ENCODE results near the gene NOL6. TPM values are rescaled to one million over a fixed set of nuclear protein-coding genes. Genes with fewer than 3 reads are reported as not detected.

NOL6 gene
- total and polyA plus RNA-seq, 10 of the 15 experiments (the other 5 are each of a cell fraction or from before 2014, with no cell fraction given), result 8.3 to 53.2 (median 33.1) TPM

GRCh38 chr9:33414889-33415500 lies 58.7 kb downstream of the NOL6 start:
- Histone ChIP-seq H3K27me3 (replicated peaks in 1 of 2; ENCODE audit: control insufficient read depth in 2 of 2, insufficient read depth in 2 of 2, low read length in 1 of 2) (no peaks in the 10 kb centered on the region; a peak in 1 of 4 replicates), H3K9me3 (replicated peaks; ENCODE audit: control insufficient read depth, insufficient read depth, low read length) (no peaks in the 10 kb centered on the region), H3K36me3 (ENCODE audit: control insufficient read depth in 2 of 2, insufficient read depth in 2 of 2, low read length in 1 of 2) (no peaks in the 10 kb centered on the region), H3K9ac (ENCODE audit: control insufficient read depth, insufficient read depth, low read length) (no peak overlapping the region), H3K4me1 (ENCODE audit: control insufficient read depth, insufficient read depth, low read length) (no peaks in the 10 kb centered on the region), H3K4me2 (ENCODE audit: control insufficient read depth, insufficient read depth) (no peak overlapping the region), H3K27ac (ENCODE audit: control insufficient read depth, insufficient read depth) (no peak overlapping the region), H4K20me1 (ENCODE audit: control insufficient read depth, insufficient read depth) (no peaks in the 10 kb centered on the region), H3K4me3 (no peak overlapping the region), H3K79me2 (ENCODE audit: control insufficient read depth, insufficient read depth, low read length) (no peaks in the 10 kb centered on the region), H2AFZ (ENCODE audit: control insufficient read depth, low read depth, low read length) (no peak overlapping the region)
- peak; percentile 8; the same call in 2 of the 3 replicates for ATAC-seq
- in situ Hi-C loops (cut with MboI) (no loop called here), intact Hi-C loops (cut with micrococcal nuclease; ENCODE audit: unreplicated experiment) (no loop called here)
- CTCF ChIA-PET, result interaction anchor here (0.8 to 10.1 kb wide), 18 partner anchors 10 to 189 kb away, joined by 3 to 113 read pairs (median 4); partner anchors contain the start of genes AQP3 and NOL6
- RAD21 ChIA-PET (ENCODE audit: unreplicated experiment), result interaction anchor here (0.6 to 3.2 kb wide), 8 partner anchors 11 to 59 kb away, joined by 3 to 12 read pairs (median 6); partner anchors contain the start of genes AQP3 and NOL6
- SMC1A ChIA-PET (ENCODE audit: uncharacterized antibody, unreplicated experiment), result interaction anchor here (0.8 to 2.8 kb wide), 7 partner anchors 38 to 356 kb away, joined by 3 to 18 read pairs (median 4); partner anchors contain the start of gene NOL6
- WGBS (ENCODE audit: insufficient coverage, insufficient replicate concordance, low lambda C conversion rate, missing lambda C conversion rate), result 36% methylated on average over 12 of the region's 13 CpGs
- POLR2A ChIA-PET, result no interaction called here
- no TSS peak for BruUV-seq (replicated peaks)
- no peak for FAIRE-seq
- DNase-seq (ENCODE audit: low read depth, low spot score), result no peak
- no peak for TF ChIP-seq FOXM1 (IDR thresholded peaks at IDR 0.05; ENCODE audit: low read depth, low read length)
- no peak for TF ChIP-seq LARP7 (IDR thresholded peaks at IDR 0.05)
- TF ChIP-seq TCF12 (IDR thresholded peaks at IDR 0.05; ENCODE audit: low read depth, low read length), result no peak
- TF ChIP-seq HSF1 (IDR thresholded peaks at IDR 0.05; ENCODE audit: low read depth, low read length), result no peak
- no peak for TF ChIP-seq MEF2B (IDR thresholded peaks at IDR 0.05; ENCODE audit: partially characterized antibody, poor library complexity, severe bottlenecking)
- TF ChIP-seq KLF5 (IDR thresholded peaks at IDR 0.05; ENCODE audit: partially characterized antibody), result no peak
- TF ChIP-seq CBFB (IDR thresholded peaks at IDR 0.05; ENCODE audit: low read depth), result no peak

Data from GM12878 (cell line).